Subcutaneous adipose tissue (tissue), 4 donors: ENCODE data around the gene EPM2A. TPM values are rescaled to one million over a fixed set of nuclear protein-coding genes. Genes with fewer than 3 reads are reported as not detected.

ENCODE experiments used
- total RNA-seq, 4 donors: library from RNA; depleted of rRNA; stranded (reverse); fragments of >200 nt; gene quantifications; one replicate each; pipeline ENCODE4 v1.1.0, GENCODE V29; 2016
- TF ChIP-seq, protein P1 (sequence below): fragments of 450-650 bp; IDR thresholded peaks from one replicate; pipeline ENCODE4 v1.5.1; 2016; ENCODE audit warnings: low read depth, mild to moderate bottlenecking, control low read depth, antibody characterized with exemption, moderate library complexity

Gene EPM2A
- total RNA-seq, 4 donors from 2014 or later: 7.3 to 30.7 (median 19.4) TPM

DNA sequence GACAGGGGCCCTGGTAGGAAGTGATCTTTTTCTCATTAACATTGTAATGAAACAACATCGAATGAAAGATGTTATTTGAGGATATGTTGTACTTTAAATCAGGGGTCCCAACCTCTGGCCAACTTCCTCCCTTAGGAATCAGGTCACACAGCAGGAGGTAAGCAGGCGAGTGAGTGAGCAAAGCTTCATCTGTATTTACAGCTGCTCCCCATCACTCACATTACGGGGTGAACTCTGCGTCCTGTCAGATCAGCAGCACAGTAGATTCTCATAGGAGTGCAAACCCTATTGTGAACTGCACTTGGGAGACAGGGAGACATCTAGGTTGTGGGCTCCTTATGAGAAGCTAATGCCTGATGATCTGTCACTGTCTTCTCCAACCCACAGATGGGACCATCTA is 19.9 kb downstream of the EPM2A start:
- TF ChIP-seq, protein P1, sequence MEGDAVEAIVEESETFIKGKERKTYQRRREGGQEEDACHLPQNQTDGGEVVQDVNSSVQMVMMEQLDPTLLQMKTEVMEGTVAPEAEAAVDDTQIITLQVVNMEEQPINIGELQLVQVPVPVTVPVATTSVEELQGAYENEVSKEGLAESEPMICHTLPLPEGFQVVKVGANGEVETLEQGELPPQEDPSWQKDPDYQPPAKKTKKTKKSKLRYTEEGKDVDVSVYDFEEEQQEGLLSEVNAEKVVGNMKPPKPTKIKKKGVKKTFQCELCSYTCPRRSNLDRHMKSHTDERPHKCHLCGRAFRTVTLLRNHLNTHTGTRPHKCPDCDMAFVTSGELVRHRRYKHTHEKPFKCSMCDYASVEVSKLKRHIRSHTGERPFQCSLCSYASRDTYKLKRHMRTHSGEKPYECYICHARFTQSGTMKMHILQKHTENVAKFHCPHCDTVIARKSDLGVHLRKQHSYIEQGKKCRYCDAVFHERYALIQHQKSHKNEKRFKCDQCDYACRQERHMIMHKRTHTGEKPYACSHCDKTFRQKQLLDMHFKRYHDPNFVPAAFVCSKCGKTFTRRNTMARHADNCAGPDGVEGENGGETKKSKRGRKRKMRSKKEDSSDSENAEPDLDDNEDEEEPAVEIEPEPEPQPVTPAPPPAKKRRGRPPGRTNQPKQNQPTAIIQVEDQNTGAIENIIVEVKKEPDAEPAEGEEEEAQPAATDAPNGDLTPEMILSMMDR: no peak

DNA sequence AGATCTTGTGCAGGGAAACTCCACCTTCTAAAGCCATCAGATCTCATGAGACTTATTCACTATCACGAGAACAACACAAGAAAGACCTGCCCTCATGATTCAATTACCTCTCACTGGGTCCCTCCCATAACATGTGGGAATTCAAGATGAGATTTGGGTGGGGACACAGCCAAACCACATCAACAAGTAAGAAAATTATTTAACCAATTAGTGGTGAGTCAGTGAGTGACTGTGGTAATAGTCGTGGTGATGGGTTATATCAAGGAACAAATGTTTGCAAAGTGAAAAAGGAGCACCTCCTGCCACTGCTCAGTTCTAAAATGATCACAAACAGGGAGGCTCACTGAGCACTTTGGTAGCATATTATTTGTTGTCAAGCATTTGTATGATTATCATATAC is 20.6 kb downstream of the EPM2A start:
- TF ChIP-seq, protein P1: no peak

- TF ChIP-seq, protein P1: no peak
Measured at GRCh38 chr6:145713773-145714172, 21.5 kb downstream of the EPM2A start.

- TF ChIP-seq, protein P1: no peak
Measured at GRCh38 chr6:145711372-145711771, 23.9 kb downstream of the EPM2A start.

DNA sequence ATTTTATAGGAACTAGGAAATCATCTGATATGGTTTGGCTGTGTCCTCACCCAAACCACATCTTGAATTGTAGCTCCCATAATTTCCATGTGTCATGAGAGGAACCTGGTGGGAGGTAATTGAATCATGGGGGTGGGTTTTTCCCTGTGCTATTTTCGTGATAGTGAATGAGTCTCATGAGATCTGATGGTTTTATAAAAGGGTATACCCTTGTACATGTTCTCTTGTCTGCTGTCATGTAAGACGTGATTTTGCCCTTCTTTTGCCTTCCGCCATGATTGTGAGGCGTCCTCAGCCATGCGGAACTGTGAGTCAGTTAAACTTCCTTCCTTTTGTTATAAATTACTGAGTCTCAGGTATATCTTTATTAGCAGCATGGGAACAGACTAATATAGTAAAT is 27.9 kb downstream of the EPM2A start:
- TF ChIP-seq, protein P1: no peak

DNA sequence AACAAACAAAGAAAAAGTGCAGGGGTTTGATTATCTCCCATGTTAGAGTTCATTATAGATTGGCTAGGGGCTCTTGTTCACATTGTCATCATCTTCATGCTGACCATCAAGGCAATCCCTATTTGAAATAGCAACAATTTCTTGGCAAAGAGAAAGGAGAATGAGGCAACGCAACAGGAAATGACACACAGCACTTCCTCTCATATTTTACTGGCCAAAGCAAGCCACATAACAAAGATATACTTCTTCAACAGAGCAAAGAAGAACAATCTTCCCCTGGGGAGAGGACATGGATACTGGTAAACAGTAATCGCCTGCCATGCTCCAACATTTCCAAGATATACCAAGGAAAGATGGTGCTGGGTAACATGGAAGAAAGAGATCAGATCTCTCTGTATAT is 29.8 kb downstream of the EPM2A start:
- TF ChIP-seq, protein P1: no peak

DNA sequence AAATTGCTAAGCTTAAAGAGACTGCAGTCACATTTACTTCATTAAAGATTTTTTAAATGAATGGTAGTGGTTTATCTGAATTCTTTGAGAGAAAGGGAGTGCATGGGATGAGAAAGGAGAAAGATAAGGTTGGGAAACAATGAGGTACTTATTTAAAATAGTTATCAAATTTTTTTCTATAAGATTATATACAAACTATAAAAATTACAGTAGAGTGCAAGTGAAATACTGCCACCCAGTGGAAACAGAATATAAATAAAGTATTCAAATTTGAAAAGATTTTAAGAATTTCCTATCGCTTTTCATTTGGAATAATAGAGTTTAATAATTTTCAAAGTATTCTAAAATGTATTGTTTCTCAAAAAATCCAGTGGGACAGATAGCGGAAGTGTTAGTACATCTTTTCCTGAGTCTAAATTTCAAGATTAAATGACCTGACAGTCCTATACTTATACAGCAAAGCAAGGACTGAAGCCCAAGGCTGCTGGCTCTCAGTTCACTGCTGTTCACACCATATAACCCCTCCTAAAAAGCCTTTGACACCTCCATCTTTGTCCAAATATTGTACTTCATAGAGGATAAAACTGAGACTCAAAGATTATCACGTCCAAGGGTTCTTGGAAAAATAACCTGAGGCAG is 31.1 kb downstream of the EPM2A start:
- TF ChIP-seq, protein P1: no peak
